HCT116 (cell line): ENCODE results near the gene C1orf167. TPM values are rescaled to one million over a fixed set of nuclear protein-coding genes. Genes with fewer than 3 reads are reported as not detected.

Experiments
- ATAC-seq: fragments of 200-7000 bp; cut with Tn5 transposase; 2 replicates; pipeline ENCODE4 v1.9.1; 2020; ENCODE audit warnings: mild to moderate bottlenecking, moderate library complexity
- BruUV-seq: library from RNA; stranded (reverse); fragments of 400-500 nt; replicated peaks from 2 replicates; lab custom pipeline; 2021; lab: Mats Ljungman, UMichigan
- CTCF ChIA-PET: fragments of 300-600 bp; sonication (Branson Sonifier 250); formaldehyde crosslinking; loops from one replicate; lab custom pipeline; 2021; ENCODE audit warnings: antibody characterized with exemption; lab: Charles Lee
- POLR2A ChIA-PET: fragments of 300-600, 350-600 bp; sonication (Branson Sonifier 250); formaldehyde crosslinking; loops from one replicate; lab custom pipeline; 2021; ENCODE audit warnings: antibody characterized with exemption; lab: Charles Lee
- RAD21 ChIA-PET, 2 experiments: fragments of 300-600 bp; sonication (Branson Sonifier 250); formaldehyde crosslinking; loops; one replicate each; lab custom pipeline; 2023; ENCODE audit warnings: low total read pairs in 2 of 2; ENCODE audit not compliant: uncharacterized antibody in 2 of 2, unreplicated experiment in 2 of 2, low non-redundant PET in 1 of 2; lab: Charles Lee
- DNase-seq: peaks from one replicate; pipeline ENCODE4 v3.0.0-alpha.2; 2010; ENCODE audit warnings: low read depth, low spot score
- H2AFZ ChIP-seq: fragments of 200-600 bp; shearing (Covaris generic), sonication (generic); 2 replicates; pipeline ENCODE4 v1.6.1; 2017; ENCODE audit warnings: low read depth, mixed run types, mixed read lengths, antibody characterized with exemption, low read length; ENCODE audit not compliant: poor library complexity, severe bottlenecking
- H3K27ac ChIP-seq: 2 replicates; pipeline ENCODE4 v1.5.1; 2012; ENCODE audit warnings: low read depth, low read length
- H3K27me3 ChIP-seq: fragments of 200-600 bp; sonication (generic); 2 replicates; pipeline ENCODE4 v1.6.1; 2016; ENCODE audit warnings: mixed run types, low read length, mixed read lengths; ENCODE audit not compliant: insufficient read depth
- H3K36me3 ChIP-seq, 2 experiments: fragments of 200-500 bp in 1 of 2; fragments of 200-600 bp in 1 of 2; sonication (Bioruptor generic) in 1 of 2; sonication (generic) in 1 of 2; 2 replicates each; pipeline versions ENCODE4 v1.5.1 to v1.6.1; 2014 to 2016; ENCODE audit warnings: low read length in 2 of 2, inconsistent platforms in 1 of 2, mixed read lengths in 1 of 2, mixed run types in 1 of 2; ENCODE audit not compliant: insufficient read depth in 2 of 2, control insufficient read depth in 1 of 2
- H3K4me1 ChIP-seq, 2 experiments: fragments of 200-600 bp in 1 of 2; sonication (generic) in 1 of 2; 2 replicates each; pipeline versions ENCODE4 v1.5.1 to v1.6.1; 2012 to 2017; ENCODE audit warnings: low read length in 2 of 2, inconsistent platforms in 1 of 2, mild to moderate bottlenecking in 1 of 2, mixed read lengths in 1 of 2, mixed run types in 1 of 2, moderate library complexity in 1 of 2; ENCODE audit not compliant: insufficient read depth in 2 of 2, control insufficient read depth in 1 of 2
- H3K4me2 ChIP-seq: fragments of 200-600 bp; sonication (generic); 2 replicates; pipeline ENCODE4 v1.6.1; 2017; ENCODE audit warnings: mixed run types, low read length, mixed read lengths
- H3K4me3 ChIP-seq, 2 experiments: fragments of 200-600 bp in 1 of 2; sonication (generic) in 1 of 2; replicated peaks in 1 of 2; 2 replicates each; pipeline ENCODE4 v1.5.1; 2011 to 2016; ENCODE audit warnings: low read length in 2 of 2, control low read depth in 1 of 2, low read depth in 1 of 2, mild to moderate bottlenecking in 1 of 2, mixed read lengths in 1 of 2, mixed run types in 1 of 2
- H3K79me2 ChIP-seq: fragments of 200-600 bp; sonication (generic); 2 replicates; pipeline ENCODE4 v1.6.1; 2017; ENCODE audit warnings: mild to moderate bottlenecking, mixed run types, low read length, moderate library complexity, mixed read lengths; ENCODE audit not compliant: insufficient read depth
- H3K9ac ChIP-seq: fragments of 200-600 bp; sonication (generic); 2 replicates; pipeline ENCODE4 v1.6.1; 2016; ENCODE audit warnings: low read length, mixed read lengths
- H3K9me2 ChIP-seq: fragments of 200-600 bp; sonication (generic), shearing (Covaris generic); 2 replicates; pipeline ENCODE4 v1.6.1; 2017; ENCODE audit warnings: mixed run types, mild to moderate bottlenecking, moderate library complexity; ENCODE audit not compliant: insufficient read depth
- H3K9me3 ChIP-seq, 2 experiments: fragments of 200-500 bp in 1 of 2; fragments of 200-600 bp in 1 of 2; sonication (Bioruptor generic) in 1 of 2; sonication (generic) in 1 of 2; 2 replicates each; pipeline ENCODE4 v1.6.1; 2014 to 2017; ENCODE audit warnings: low read length in 2 of 2, mixed read lengths in 2 of 2, inconsistent platforms in 1 of 2, low read depth in 1 of 2, mild to moderate bottlenecking in 1 of 2, mixed run types in 1 of 2, moderate library complexity in 1 of 2; ENCODE audit not compliant: control insufficient read depth in 1 of 2, insufficient read depth in 1 of 2
- H4K20me1 ChIP-seq: fragments of 200-600 bp; sonication (generic), shearing (Covaris generic); 2 replicates; pipeline ENCODE4 v1.6.1; 2017; ENCODE audit warnings: mixed run types, mild to moderate bottlenecking, moderate library complexity; ENCODE audit not compliant: insufficient read depth
- ATF3 ChIP-seq: IDR thresholded peaks from 2 replicates; pipeline ENCODE4 v1.6.1; 2012
- CBX3 ChIP-seq: IDR thresholded peaks from 2 replicates; pipeline ENCODE4 v1.6.1; 2012; ENCODE audit warnings: low read depth
- CTCF ChIP-seq, 3 experiments: fragments of 200-600 bp in 1 of 3; sonication (generic) in 1 of 3; IDR thresholded peaks in 2 of 3; conservative IDR thresholded peaks in 1 of 3; 2 replicates each; pipeline ENCODE4 v1.5.1; 2012 to 2017; ENCODE audit warnings: low read depth in 2 of 3, low read length in 2 of 3, antibody characterized with exemption in 1 of 3, borderline replicate concordance in 1 of 3, control low read depth in 1 of 3, mild to moderate bottlenecking in 1 of 3, mixed read lengths in 1 of 3, mixed run types in 1 of 3, moderate library complexity in 1 of 3; ENCODE audit not compliant: insufficient read depth in 1 of 3
- EZH2 ChIP-seq: fragments of 200-600 bp; sonication (generic); IDR thresholded peaks from 2 replicates; pipeline ENCODE4 v1.6.1; 2017; ENCODE audit warnings: antibody characterized with exemption, mixed run types
- EZH2phosphoT487 ChIP-seq: fragments of 200-600 bp; IDR thresholded peaks from 2 replicates; pipeline ENCODE4 v1.6.1; 2018; ENCODE audit warnings: antibody characterized with exemption, borderline replicate concordance
- FOSL1 ChIP-seq: IDR thresholded peaks from 2 replicates; pipeline ENCODE4 v1.6.1; 2012; ENCODE audit warnings: low read depth
- MAX ChIP-seq: IDR thresholded peaks from 2 replicates; pipeline ENCODE4 v1.6.1; 2012
- POLR2A ChIP-seq: IDR thresholded peaks from 2 replicates; pipeline ENCODE4 v1.7.0; 2011; ENCODE audit warnings: borderline replicate concordance; ENCODE audit not compliant: insufficient read depth, insufficient read length; ENCODE audit errors: extremely low read depth
- POLR2AphosphoS5 ChIP-seq: IDR thresholded peaks from 2 replicates; pipeline ENCODE4 v1.6.1; 2011; ENCODE audit warnings: mild to moderate bottlenecking, low read depth, low read length, moderate library complexity
- RAD21 ChIP-seq: IDR thresholded peaks from 2 replicates; pipeline ENCODE4 v1.6.1; 2012; ENCODE audit warnings: low read depth, mild to moderate bottlenecking
- REST ChIP-seq: IDR thresholded peaks from 2 replicates; pipeline ENCODE4 v1.6.1; 2012; ENCODE audit warnings: low read depth
- SIN3A ChIP-seq: IDR thresholded peaks from 2 replicates; pipeline ENCODE4 v1.6.1; 2012; ENCODE audit warnings: low read depth
- SP1 ChIP-seq: IDR thresholded peaks from 2 replicates; pipeline ENCODE4 v1.6.1; 2012; ENCODE audit warnings: low read depth
- SRF ChIP-seq: IDR thresholded peaks from 2 replicates; pipeline ENCODE4 v1.6.1; 2012; ENCODE audit warnings: low read depth
- TCF7L2 ChIP-seq: IDR thresholded peaks from 2 replicates; pipeline ENCODE4 v1.7.0; 2011; ENCODE audit warnings: borderline replicate concordance, inconsistent platforms; ENCODE audit not compliant: insufficient read depth, insufficient read length; ENCODE audit errors: extremely low read depth
- YY1 ChIP-seq: IDR thresholded peaks from 2 replicates; pipeline ENCODE4 v1.6.1; 2011; ENCODE audit warnings: low read length, low read depth, moderate library complexity, mild to moderate bottlenecking; ENCODE audit not compliant: insufficient replicate concordance; ENCODE audit errors: extremely low read depth
- ZFX ChIP-seq: fragments of 450-650 bp; IDR thresholded peaks from 2 replicates; pipeline ENCODE4 v1.6.1; 2017
- ZNF274 ChIP-seq: fragments of 200-500 bp; sonication (Bioruptor generic); IDR thresholded peaks from 2 replicates; pipeline ENCODE4 v1.6.1; 2014; ENCODE audit warnings: mild to moderate bottlenecking, low read depth, low read length, inconsistent platforms
- intact Hi-C: fragments of 100-400 bp; cut with micrococcal nuclease; formaldehyde crosslinking; loops from 2 replicates; pipeline ENCODE4 v1.10.0; 2022
- total RNA-seq: library from RNA; stranded (reverse); gene quantifications from one replicate; pipeline ENCODE4 v1.2.1, GENCODE V29; 2021; ENCODE audit not compliant: unreplicated experiment

C1orf167 gene
- total RNA-seq, 1 experiment from 2014 or later, result 0.12 TPM

GRCh38 chr1:11774753-11775152, 12.8 kb downstream of the C1orf167 start:
- TF ChIP-seq CTCF (IDR thresholded peaks at IDR 0.05 in 2 of 3, conservative IDR thresholded peaks at IDR 0.05 in 1 of 3; ENCODE audit: borderline replicate concordance in 1 of 3, insufficient read depth in 1 of 3, low read depth in 2 of 3, low read length in 2 of 3) (no peak), SP1 (no peak), ZFX (no peak), MAX (no peak), SIN3A (no peak), REST (no peak), EZH2phosphoT487 (no peak), TCF7L2 (no peak), ATF3 (no peak), YY1 (no peak), ZNF274 (no peak), CBX3 (no peak), FOSL1 (no peak), POLR2AphosphoS5 (no peak), RAD21 (no peak), POLR2A (no peak), SRF (no peak), EZH2 (no peak)
- no peak overlapping the region for H3K27ac ChIP-seq
- no TSS peak for BruUV-seq
- DNase-seq (no peak), ATAC-seq (no peak)
- POLR2A ChIA-PET, result no interaction called here
- H2AFZ ChIP-seq, result no peak overlapping the region
- RAD21 ChIA-PET, result no interaction called here
- no peaks in the 10 kb centered on the region for H3K79me2 ChIP-seq
- H3K4me3 ChIP-seq, result no peak overlapping the region
- no peak overlapping the region for H3K9ac ChIP-seq
- H3K4me2 ChIP-seq, result no peak overlapping the region
- H3K4me1 ChIP-seq, result no peaks in the 10 kb centered on the region
- intact Hi-C loops, result no loop called here
- no peaks in the 10 kb centered on the region for H3K9me3 ChIP-seq
- no peaks in the 10 kb centered on the region for H3K36me3 ChIP-seq
- H3K27me3 ChIP-seq, result no peaks in the 10 kb centered on the region
- CTCF ChIA-PET, result no interaction called here
- no peaks in the 10 kb centered on the region for H3K9me2 ChIP-seq
- no peaks in the 10 kb centered on the region for H4K20me1 ChIP-seq
